NCI-H2081 (cell line): ENCODE results near the gene PROC.

ENCODE experiments used
- DNase-seq, 2 experiments: peaks; one replicate each; lab custom pipeline; 2025; lab: John Stamatoyannopoulos, UW

The PROC gene

GRCh38 chr2:127462461-127462860, 44.2 kb downstream of the PROC start:
- no peak for DNase-seq

- no peak for DNase-seq
Observed at GRCh38 chr2:127463155-127463991, 45.1 kb downstream of the PROC start.

- DNase-seq = no peak
Observed at GRCh38 chr2:127464470-127465257, 46.4 kb downstream of the PROC start.

GRCh38 chr2:127465258-127465657, 47.0 kb downstream of the PROC start:
- no peak for DNase-seq

GRCh38 chr2:127469051-127469450, 50.8 kb downstream of the PROC start:
- no peak for DNase-seq

- no peak for DNase-seq
Observed at GRCh38 chr2:127469974-127470373, 51.7 kb downstream of the PROC start.

- no peak for DNase-seq
Observed at GRCh38 chr2:127471286-127471988, 53.2 kb downstream of the PROC start.

GRCh38 chr2:127472268-127472667, 54.0 kb downstream of the PROC start:
- no peak for DNase-seq

- DNase-seq = no peak
Observed at GRCh38 chr2:127475788-127476187, 57.6 kb downstream of the PROC start.
